Muscle layer of duodenum (tissue), 2 donors: ENCODE data around the gene FLT4.

Experiments used
- H3K27ac ChIP-seq: one replicate; pipeline ENCODE4 v1.7.0; 2013; ENCODE audit warnings: mild to moderate bottlenecking, low read length
- H3K27me3 ChIP-seq: one replicate; pipeline ENCODE4 v1.7.0; 2013; ENCODE audit warnings: low read depth, mild to moderate bottlenecking, control low read depth, low read length
- H3K36me3 ChIP-seq, 2 donors: one replicate each; pipeline ENCODE4 v1.7.0; 2013; ENCODE audit warnings: low read length in 2 of 2, control low read depth in 1 of 2, mild to moderate bottlenecking in 1 of 2; ENCODE audit not compliant: insufficient read depth in 2 of 2, control insufficient read depth in 1 of 2
- H3K4me1 ChIP-seq, 2 donors: one replicate each; pipeline ENCODE4 v1.7.0; 2013; ENCODE audit warnings: low read length in 2 of 2, mild to moderate bottlenecking in 2 of 2, control low read depth in 1 of 2, moderate library complexity in 1 of 2; ENCODE audit not compliant: insufficient read depth in 2 of 2, control insufficient read depth in 1 of 2
- H3K4me3 ChIP-seq, 2 donors: one replicate each; pipeline ENCODE4 v1.7.0; 2013; ENCODE audit warnings: low read length in 2 of 2, low read depth in 1 of 2, mild to moderate bottlenecking in 1 of 2
- H3K9me3 ChIP-seq, 2 donors: one replicate each; pipeline ENCODE4 v1.7.0; 2013; ENCODE audit warnings: low read length in 2 of 2, control low read depth in 1 of 2, mild to moderate bottlenecking in 1 of 2; ENCODE audit not compliant: control insufficient read depth in 1 of 2
- donor health status: healthy.

FLT4 gene

DNA sequence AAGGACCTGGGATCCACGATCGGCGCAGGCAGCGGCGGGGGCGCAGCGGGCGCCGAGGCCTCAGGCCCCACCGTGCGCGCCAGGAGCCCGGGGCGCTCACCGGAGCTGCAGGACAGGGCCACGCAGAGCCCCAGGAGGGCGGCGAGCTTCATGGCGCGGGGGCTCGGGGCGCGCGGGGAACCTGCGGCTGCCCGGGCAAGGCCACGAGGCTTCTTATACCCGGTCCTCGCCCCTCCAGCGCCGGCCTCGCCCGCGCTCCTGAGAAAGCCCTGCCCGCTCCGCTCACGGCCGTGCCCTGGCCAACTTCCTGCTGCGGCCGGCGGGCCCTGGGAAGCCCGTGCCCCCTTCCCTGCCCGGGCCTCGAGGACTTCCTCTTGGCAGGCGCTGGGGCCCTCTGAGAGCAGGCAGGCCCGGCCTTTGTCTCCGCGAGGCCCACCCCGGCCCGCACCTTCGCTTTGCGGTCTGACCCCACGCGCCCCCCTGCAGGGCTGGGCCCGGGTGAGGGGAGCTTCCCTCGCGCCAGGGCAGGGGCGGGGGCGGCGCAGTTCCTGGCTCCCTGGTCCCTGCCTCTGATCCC, 58.0 kb downstream of the FLT4 start, which contains the start of gene SCGB3A1:
Gene SCGB3A1 (minus strand): TSS at position 189 of the 577 bp plus-strand sequence. CDS start 37 bp downstream, at position 152.
- no peak within 1 kb of the TSS for H3K27ac ChIP-seq

DNA sequence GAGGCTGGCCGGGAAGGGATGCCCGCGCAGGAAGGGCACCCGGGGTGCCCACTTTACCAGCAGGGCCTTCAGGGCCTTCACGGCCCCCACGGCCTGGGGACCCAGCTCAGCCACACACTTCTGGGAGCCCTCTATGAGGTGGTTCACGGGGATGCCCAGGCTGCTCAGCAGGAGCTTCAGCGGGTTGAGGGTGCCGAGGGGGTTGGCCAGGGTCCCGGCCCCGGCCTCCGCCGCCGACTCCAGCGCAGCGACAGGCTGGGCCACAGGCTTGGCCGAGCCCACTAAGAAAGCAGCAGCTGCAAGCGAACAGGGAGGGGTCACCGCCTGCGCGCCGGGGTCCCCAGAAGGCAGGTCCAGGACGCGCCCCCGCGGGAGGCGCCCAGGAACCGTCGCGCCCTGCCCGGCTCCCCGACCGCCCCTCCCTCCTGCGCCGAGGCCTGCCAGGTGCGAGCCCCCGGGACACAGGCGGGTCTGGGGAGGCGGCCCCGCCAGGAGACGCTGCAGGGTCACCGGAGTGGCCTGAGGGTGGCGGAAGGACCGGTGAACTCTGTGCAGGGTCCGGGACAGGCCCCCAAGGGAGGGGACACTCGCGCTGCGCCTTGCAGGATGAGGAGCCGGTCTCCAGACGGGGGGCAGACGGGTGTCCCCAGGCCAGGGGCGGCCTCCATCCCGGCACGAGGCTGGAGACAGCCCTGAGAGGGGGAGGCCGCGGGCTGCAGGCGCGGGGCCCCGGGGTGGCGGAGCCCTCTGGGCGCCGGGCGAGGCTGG, 58.7 kb downstream of the FLT4 start:
- H3K9me3 ChIP-seq = peaks cover 2% of the 10 kb centered on the region in 2 donors
- no peak overlapping the region for H3K27ac ChIP-seq
- H3K36me3 ChIP-seq = no peaks in the 10 kb centered on the region
- peak overlapping the region in 1 of 2 donors; percentile 45 for H3K4me3 ChIP-seq
- peaks cover 0 to 22% of the 10 kb centered on the region in 2 donors for H3K4me1 ChIP-seq
- H3K27me3 ChIP-seq = peaks cover 23% of the 10 kb centered on the region

More for the DNA sequence above, 58.0 kb downstream of the FLT4 start, which contains the start of gene SCGB3A1:
- peaks cover 23% of the 10 kb centered on the region for H3K27me3 ChIP-seq
- H3K4me1 ChIP-seq = peaks cover 0 to 22% of the 10 kb centered on the region in 2 donors
- H3K4me3 ChIP-seq = peak within 1 kb of the TSS in 1 of 2 donors; percentile 45
- H3K36me3 ChIP-seq = no peaks in the 10 kb centered on the region
- H3K9me3 ChIP-seq = no peaks in the 10 kb centered on the region

DNA sequence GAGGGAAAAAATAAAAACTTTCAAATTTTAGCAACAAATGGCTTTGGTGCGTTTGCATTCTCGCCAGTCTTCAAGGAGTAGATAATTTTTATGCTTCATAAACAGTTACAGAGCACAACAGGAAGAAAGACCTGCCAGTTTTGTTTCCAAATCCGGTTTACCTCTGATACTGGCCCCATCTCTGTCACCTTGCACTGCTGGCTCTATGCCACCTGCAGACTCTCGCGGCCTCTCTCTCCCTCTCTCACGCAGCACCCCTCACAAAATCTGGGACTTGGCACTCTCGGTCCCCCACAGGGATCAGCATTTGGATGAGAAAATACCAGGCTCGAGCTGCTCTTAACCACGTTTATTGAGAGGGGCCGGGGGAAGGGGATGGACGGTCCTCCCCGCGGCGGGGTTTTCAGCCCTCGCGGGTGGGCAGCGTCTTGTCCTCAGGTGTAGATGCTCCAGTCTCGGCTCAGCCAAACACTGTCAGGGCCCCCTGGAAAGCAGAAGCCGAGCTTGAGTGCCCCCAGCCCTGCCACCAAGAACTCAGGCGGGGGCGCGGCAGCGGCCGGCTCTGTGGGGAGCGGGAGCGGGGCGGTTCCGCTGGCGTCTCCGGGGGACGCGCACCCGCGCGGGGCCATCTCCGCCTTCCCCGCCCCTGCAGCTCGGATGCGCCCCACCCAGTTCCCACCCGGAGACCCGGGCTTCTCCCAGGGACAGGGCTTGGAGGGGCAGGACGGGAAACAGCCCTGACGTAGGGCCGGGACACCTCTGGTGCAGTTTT, 59.4 kb downstream of the FLT4 start:
- Histone ChIP-seq H3K4me1 (peaks cover 0 to 22% of the 10 kb centered on the region in 2 donors), H3K4me3 (peak overlapping the region in 1 of 2 donors; percentile 45), H3K27me3 (peaks cover 23% of the 10 kb centered on the region), H3K27ac (no peak overlapping the region), H3K9me3 (peaks cover 4 to 9% of the 10 kb centered on the region in 2 donors), H3K36me3 (no peaks in the 10 kb centered on the region)

DNA sequence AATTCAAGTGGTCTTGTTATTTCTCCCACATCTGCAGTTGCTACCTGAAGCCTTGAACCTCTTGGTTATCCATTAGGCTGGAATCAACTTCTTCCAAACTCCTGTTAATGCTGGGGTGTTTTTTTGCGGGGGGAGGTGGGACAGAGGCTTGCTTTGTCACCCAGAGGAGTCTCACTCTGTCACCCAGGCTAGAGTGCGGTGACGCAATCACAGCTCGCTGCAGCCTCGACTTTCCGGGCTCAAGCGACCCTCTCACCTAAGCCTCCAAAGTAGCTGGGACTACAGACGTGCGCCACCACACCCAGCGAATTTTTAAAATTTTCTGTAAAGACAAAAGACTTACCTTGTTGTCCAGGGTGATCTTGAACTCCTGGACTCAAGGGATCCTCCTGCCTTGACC, 62.5 kb downstream of the FLT4 start:
- peaks cover 19% of the 10 kb centered on the region for H3K27me3 ChIP-seq
- H3K4me1 ChIP-seq = peaks cover 0 to 22% of the 10 kb centered on the region in 2 donors
- peaks cover 4 to 16% of the 10 kb centered on the region in 2 donors for H3K9me3 ChIP-seq
- no peak overlapping the region for H3K27ac ChIP-seq
- no peak overlapping the region for H3K4me3 ChIP-seq
- H3K36me3 ChIP-seq = no peaks in the 10 kb centered on the region

DNA sequence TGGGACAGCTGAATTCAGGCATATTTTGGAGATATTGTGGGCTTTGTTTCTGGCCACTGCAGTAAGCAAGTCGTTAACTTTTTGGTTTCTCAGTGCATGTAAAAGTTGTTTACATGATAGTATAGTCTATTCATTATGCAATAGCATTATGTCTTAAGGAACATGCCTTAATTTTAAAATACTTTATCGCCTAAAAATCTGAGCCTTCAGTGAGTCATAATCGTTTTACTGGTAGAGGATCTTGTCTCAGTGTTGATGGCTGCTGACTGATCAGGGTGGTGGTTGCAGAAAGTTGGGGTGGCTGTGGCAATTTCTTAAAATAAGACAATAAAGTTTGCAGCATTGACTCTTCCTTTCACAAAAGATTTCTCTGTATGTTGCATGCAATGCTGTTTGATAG, 63.2 kb downstream of the FLT4 start:
- H3K27me3 ChIP-seq = peaks cover 18% of the 10 kb centered on the region

DNA sequence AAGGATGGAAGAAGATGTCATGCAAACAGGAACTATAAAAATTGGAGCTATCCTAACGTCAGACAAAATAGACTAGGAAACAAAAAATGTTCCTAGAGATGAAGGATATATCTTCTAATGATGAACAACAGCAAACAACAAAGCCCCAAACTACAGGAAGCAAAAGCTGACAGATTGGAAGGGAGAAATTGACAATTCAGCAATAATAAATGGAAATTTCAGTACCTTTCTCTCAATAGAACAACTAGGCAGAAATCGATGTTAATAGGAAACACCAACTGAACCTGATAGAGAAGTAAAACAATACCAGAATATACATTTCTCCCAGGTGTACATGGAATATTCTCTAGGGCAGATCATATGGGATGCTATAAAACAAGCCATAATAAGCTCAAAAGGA, 65.7 kb downstream of the FLT4 start:
- no peaks in the 10 kb centered on the region for H3K36me3 ChIP-seq
- H3K9me3 ChIP-seq = peaks cover 4 to 16% of the 10 kb centered on the region in 2 donors
- H3K27me3 ChIP-seq = no peaks in the 10 kb centered on the region
- H3K4me3 ChIP-seq = no peak overlapping the region
- no peak overlapping the region for H3K27ac ChIP-seq
- H3K4me1 ChIP-seq = no peaks in the 10 kb centered on the region

More for the DNA sequence above, 63.2 kb downstream of the FLT4 start:
- Histone ChIP-seq H3K9me3 (peaks cover 4 to 16% of the 10 kb centered on the region in 2 donors), H3K4me3 (no peak overlapping the region), H3K4me1 (peaks cover 0 to 15% of the 10 kb centered on the region in 2 donors), H3K27ac (no peak overlapping the region), H3K36me3 (no peaks in the 10 kb centered on the region)

DNA sequence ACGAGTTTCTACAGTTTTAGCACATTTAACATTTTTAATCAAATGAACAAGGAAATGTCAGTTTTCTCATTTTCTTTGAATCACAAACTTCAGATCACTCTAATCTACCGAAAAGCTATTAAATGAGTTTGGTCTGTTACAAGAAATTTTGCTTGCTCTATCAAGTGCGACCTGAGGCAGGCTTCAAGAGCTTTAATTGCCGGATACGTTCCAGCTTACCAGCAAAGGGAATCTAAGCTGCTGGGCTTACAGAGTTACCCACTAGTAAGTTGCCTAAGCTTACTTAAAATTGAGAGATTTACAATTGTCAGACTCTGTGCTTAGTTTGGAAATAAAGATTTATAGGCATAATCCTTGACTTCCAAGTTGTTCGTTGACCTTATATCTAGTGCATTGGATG, 68.7 kb downstream of the FLT4 start:
- peaks cover 2 to 13% of the 10 kb centered on the region in 2 donors for H3K9me3 ChIP-seq
- peaks cover 9 to 12% of the 10 kb centered on the region in 2 donors for H3K36me3 ChIP-seq

DNA sequence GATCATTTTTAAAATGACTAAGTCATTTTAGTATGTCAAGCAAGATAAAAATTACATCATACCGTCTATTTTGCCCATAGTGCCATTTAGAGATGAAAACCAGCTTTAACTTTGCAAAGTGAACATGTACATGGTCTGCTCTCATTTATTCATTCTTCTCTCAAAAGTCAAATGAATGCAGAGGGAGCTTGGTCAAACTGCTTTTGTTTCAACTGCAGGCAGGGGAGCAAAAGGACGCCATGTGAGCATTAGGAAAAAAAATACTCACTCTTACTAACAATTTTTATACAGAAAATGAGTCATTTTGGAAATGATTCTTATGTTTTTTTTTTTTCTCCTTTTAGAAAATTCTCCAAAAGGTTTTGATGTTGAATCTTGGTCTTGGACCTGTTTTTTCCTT, 73.8 kb downstream of the FLT4 start:
- Histone ChIP-seq H3K4me1 (no peaks in the 10 kb centered on the region), H3K27ac (no peak overlapping the region), H3K4me3 (no peak overlapping the region), H3K9me3 (no peaks in the 10 kb centered on the region), H3K36me3 (peaks cover 24 to 46% of the 10 kb centered on the region in 2 donors), H3K27me3 (no peaks in the 10 kb centered on the region)

More for the DNA sequence above, 68.7 kb downstream of the FLT4 start:
- no peak overlapping the region for H3K4me3 ChIP-seq
- no peaks in the 10 kb centered on the region for H3K27me3 ChIP-seq
- no peaks in the 10 kb centered on the region for H3K4me1 ChIP-seq
- no peak overlapping the region for H3K27ac ChIP-seq

DNA sequence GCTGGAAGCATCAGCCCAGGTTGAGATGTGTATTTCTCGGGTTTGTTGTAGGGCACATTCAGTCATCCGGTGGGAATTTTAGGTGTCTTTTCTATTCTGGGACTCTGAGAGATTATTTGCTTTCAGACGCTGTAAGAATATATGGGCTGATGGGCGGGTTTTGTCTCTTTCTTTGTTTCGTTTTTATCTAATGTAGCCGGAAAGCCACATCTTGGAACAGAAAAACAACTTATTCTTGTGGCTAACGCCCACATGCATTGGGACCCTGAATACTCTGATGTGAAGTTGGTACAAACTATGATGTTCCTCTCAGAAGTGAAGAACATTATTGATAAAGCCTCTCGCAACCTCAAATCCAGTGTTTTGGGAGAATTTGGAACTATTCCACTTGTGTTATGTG, 80.5 kb downstream of the FLT4 start:
- H3K27ac ChIP-seq = no peak overlapping the region
- no peaks in the 10 kb centered on the region for H3K9me3 ChIP-seq
- no peak overlapping the region for H3K4me3 ChIP-seq
- H3K36me3 ChIP-seq = peaks cover 31 to 66% of the 10 kb centered on the region in 2 donors
- no peaks in the 10 kb centered on the region for H3K27me3 ChIP-seq
- no peaks in the 10 kb centered on the region for H3K4me1 ChIP-seq

DNA sequence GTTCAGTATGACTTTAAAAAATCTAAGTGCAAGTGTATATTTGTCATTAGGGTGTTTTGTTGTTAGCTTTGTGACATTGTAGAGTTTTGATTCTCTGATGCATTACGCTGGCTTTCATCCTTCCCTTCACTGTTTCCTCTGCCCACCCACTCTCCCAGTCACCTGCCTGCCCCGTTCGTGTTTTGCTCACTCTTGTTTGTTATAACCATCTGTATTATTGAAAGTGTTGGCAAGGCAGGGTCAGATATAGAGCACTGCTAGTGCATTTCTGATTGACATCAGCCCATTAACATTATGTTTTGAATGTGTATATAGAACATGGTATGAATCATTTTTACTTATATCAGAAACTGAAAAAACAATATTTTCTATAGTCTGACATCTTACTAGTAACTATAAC, 85.4 kb downstream of the FLT4 start:
- Histone ChIP-seq H3K36me3 (peaks cover 28 to 40% of the 10 kb centered on the region in 2 donors), H3K4me3 (no peak overlapping the region), H3K4me1 (no peaks in the 10 kb centered on the region), H3K9me3 (no peaks in the 10 kb centered on the region), H3K27me3 (no peaks in the 10 kb centered on the region), H3K27ac (no peak overlapping the region)

DNA sequence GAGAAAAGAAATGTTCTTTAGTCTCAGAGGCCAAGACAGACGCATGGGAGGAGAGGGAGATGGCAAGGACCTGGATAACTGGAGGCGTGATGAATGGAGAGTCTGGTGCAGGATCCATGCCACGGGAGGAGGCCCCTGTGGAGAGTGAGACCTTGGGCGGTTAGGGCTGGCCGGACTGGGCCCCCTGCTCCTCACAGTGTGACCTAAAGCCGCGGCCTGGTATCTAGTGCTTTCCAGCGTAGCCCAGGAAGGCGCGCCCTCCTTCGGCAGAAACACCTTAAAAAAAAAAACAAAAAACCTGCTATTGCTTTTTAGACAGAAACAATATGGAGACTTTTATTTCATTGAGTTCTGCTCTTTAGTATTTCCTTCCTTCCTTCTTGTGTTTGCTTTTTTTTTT, 91.2 kb downstream of the FLT4 start:
- no peak overlapping the region for H3K4me3 ChIP-seq
- H3K27ac ChIP-seq = no peak overlapping the region
- H3K36me3 ChIP-seq = peaks cover 6 to 11% of the 10 kb centered on the region in 2 donors
- no peaks in the 10 kb centered on the region for H3K4me1 ChIP-seq
- no peaks in the 10 kb centered on the region for H3K9me3 ChIP-seq
- no peaks in the 10 kb centered on the region for H3K27me3 ChIP-seq
